ENCODE results near the gene TIMP3.
A peak's percentile ranks its signal among the peaks of the same experiment; 100 is the strongest.

The TIMP3 gene

GRCh38 chr22:32808038-32808445, 6.5 kb downstream of the TIMP3 start:
- DNase-seq (ENCODE audit: low spot score), result no peak

DNA sequence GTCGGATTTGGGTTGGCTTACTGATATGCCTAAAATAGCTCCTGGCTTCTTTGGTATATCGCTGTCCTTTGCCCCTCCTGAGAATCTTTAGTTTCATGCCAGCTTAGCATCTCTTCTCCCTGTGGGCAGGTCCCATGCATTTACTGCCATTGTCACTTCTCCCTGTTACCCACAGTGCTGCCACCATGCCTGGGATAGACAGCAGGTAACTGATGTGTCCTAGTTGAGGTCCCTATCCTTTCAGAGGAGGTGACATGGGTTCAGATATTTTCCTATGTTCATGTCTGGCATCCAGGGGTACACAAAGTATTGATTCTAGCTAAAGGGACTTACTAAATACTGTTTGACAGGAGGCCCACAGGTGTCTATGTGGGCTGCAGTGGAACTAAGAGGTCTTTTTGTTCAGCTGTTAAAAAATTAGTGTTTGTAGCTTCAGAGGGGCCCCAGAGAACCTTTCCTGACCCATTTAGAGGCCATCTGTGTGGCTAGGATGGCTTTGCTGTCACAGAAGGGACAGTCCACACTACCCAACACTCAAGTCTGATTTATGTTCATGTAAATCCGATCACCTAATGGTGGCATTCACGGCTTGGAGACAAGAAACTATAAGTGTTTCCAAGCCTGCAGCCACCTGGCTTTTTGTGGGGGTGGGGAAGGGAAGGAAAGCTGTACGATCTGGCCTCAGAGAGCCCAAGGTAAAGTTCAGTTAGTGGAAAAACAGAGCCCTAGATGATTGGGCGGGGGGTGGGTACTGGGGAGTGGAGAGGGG, 8.5 kb downstream of the TIMP3 start:
- DNase-seq (ENCODE audit: low spot score), result no peak

GRCh38 chr22:32810555-32811133, 9.1 kb downstream of the TIMP3 start:
- DNase-seq (ENCODE audit: low spot score), result no peak

- DNase-seq (ENCODE audit: low spot score), result no peak
These were observed 10.5 kb downstream of the TIMP3 start for GRCh38 chr22:32811788-32812545.

- no peak for DNase-seq (ENCODE audit: low spot score)
These were observed 12.9 kb downstream of the TIMP3 start for GRCh38 chr22:32814285-32814860.

- no peak for DNase-seq (ENCODE audit: low spot score)
These were observed 13.6 kb downstream of the TIMP3 start for GRCh38 chr22:32815059-32815458.

DNA sequence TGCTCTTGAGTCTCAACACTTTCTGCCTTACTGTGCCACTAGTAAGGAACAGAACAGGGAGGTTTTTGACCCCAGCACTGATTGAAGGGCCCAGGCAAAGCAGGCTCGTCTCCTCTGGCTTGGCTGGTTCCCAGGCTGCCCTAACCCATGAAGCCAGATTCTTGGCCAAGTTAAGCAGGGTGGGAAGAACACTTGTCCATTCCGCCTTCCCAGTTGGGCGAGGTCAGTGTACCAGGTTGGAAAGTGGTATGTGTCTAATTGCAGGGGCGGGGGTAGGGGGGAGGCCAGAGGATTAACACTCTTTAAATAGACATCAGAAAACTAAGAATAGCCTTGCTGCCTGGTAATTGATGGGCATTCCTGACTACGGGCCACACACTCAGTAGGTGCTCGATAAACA, 14.4 kb downstream of the TIMP3 start:
- no peak for DNase-seq (ENCODE audit: low spot score)

GRCh38 chr22:32817137-32817730, 15.7 kb downstream of the TIMP3 start:
- DNase-seq (ENCODE audit: low spot score), result no peak

DNA sequence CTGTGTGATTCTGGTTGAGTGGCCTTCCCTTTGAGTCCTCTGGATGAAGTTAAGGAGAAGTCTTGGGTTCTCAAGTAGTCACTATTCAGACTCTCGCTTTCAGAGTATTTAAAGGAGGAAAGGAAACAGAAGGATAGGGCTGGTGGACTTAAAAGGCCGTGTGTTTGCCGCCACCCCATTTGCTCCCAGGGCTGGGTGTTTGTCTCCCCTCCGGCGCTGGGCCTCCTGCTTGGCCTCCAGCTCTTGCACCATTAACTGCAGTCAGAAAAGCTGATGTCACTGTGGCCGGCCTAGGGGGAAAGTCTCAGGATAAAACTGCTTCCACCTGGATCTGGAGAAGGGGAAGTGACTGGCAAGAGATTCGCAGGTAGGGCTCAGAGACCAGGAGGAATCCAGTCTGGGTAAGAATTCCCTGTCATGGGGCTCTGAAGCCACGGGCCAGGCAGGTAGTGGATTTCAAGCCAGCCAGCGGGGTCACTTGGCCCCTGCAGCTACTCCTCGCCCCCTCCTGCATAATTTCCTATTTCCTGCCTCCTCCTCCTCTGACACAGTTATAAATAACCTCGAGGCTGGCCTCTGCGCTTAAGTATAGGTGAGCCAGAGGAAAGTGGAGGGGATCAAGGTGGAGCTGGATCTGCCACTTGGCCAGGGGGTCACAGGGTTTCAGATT, 17.1 kb downstream of the TIMP3 start:
- peak; percentile 23 for DNase-seq (ENCODE audit: low spot score)

DNA sequence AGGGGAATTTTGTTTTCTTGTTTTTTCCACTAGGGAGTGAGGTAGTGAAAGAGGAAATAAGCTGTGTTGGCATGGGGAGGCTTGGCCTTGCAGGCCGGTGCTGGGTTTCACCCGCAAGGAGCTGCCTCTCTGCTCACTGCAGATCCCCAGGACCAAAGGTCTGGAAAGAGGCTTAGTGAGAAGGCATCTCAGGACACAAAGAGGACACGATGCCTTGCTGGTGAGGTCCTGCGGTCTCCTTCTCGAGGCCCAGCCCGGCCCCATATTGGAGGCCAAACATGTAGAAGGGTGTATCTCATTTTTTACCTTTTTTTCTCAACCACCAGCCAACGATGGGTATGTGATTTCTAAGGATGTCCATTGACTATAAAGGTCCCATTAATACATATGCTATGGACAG, 17.6 kb downstream of the TIMP3 start:
- DNase-seq (ENCODE audit: low spot score), result no peak

- peak; percentile 61 for DNase-seq (ENCODE audit: low spot score)
These were observed 18.9 kb downstream of the TIMP3 start for GRCh38 chr22:32820131-32821119.

GRCh38 chr22:32822179-32822877, 20.8 kb downstream of the TIMP3 start:
- DNase-seq (ENCODE audit: low spot score), result no peak

DNA sequence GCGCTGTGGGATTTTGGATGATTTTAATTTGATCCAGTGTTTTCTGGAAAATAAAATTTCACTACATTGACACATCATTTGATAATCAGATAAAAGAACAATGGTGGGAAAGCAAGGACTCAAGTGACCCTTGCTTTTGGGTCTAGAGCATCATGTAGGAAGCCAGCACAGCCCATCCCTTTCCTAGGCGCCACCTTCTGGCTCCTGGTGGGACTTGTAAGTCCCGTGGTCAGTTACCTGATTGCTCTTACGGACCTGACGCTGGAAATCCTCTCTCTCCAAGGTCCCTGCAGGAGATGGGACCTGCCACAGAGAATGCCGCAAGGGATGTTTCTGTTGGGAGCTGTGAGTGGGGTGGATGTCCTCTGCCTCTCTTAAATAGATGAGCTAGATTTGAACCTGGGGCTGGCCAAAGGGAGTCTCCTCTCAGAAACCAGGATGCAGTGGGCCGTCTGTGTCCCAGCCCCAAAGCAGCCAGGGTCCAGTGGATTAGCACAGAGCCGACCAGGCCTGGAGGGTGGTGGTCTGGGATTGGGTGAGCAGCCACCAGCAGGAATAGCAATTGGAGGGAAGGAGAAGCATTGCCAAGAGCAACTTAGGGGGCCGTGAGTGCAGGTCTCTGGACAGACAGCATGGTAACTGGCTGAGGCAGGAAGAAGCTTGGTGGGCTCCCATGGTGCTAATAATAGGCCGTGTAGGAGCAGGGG, 21.7 kb downstream of the TIMP3 start:
- DNase-seq (ENCODE audit: low spot score), result peak; percentile 48

GRCh38 chr22:32824531-32825312, 23.2 kb downstream of the TIMP3 start:
- no peak for DNase-seq (ENCODE audit: low spot score)

DNA sequence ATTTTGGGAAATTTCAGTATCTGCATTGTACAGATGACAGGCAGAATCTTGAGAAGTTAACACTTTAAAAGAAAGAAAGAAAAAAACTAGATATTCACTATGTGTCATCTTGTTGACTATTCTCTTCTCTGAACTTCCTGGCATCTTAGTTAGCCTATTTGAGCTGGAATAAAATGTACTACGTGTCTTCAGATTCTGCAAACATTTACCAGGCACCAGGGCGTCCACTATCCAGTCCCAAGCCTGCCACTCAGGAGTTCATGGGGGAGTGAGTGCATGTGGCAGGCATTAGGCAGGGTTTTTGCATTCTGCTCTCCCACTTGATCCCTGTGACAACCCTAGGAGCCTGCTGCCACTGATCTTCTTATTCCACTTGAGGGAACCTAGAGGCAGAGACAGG, 25.0 kb downstream of the TIMP3 start:
- DNase-seq (ENCODE audit: low spot score), result no peak

DNA sequence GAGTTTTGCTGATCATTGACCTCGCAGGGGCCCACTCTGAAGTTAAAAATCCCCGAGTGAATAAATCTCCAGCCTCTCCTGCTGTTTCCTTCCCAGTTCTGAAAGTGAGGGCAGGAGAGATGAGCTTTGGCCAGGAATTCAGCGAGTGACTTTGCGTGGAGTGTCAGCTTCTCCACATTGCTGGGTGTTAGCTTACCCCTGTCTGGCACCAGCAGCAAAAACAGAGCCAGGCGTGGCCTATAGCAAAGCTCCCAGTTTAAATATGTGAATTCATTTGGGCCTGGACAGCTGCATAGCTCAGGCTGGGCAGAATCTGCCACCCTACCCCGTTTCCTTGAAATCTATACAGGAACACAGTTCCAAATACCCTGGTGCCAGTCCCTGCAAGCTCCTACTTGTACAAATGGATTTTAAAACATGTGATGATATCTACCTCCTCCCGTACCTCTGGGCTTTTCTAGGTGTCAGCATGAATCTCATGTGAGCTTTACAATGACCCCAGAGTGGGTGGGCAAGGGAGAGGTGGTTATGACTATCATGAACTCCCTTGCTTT, 25.6 kb downstream of the TIMP3 start:
- no peak for DNase-seq (ENCODE audit: low spot score)

DNA sequence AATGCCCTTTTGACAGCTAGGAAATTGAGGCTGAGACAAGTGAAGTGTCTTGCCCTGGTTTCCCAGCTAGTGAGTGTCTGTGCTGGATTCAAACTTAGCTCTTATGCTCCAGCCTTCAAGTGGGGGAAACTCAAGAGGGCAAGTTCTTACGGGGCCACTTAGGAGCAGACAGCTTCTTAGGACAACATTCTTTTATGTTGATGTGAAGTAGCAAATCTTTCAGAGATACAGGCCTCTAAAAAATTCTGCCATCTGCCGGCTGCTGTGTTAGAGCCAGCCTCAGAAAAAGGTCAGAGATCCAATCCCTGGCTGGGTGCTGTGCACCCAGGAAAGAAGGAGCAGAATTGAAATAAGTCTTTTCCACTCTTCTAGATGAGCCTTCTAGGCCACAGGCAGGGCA, 26.6 kb downstream of the TIMP3 start:
- no peak for DNase-seq (ENCODE audit: low spot score)

DNA sequence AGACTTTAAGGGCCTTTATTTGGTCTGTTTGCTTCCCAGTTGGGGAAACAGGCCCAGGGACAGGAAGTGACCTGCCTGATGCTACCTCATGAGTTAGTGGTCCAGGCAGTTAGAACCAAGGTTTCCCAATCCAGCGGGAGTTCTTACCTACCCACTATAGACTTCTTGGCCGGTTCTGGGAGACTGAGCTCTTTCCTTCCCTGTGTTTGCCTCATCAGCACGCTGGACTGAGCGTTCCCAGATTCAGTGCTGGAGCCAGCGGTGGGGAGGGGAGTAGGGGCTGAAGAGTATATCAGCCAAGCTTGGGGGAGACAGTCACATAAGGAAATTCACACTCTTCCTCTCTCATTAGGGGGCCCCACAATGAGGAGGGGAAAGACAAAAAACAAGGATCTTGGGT, 27.1 kb downstream of the TIMP3 start:
- DNase-seq (ENCODE audit: low spot score), result no peak
